HepG2 (cell line): ENCODE measurements around the gene TMEM143. TPM values are rescaled to one million over a fixed set of nuclear protein-coding genes. Genes with fewer than 3 reads are reported as not detected.
A peak's percentile ranks its signal among the peaks of the same experiment; 100 is the strongest.

ENCODE experiments used
- ARID5B ChIP-seq: IDR thresholded peaks from 2 replicates; pipeline ENCODE4 v1.4.0; 2020; ENCODE audit warnings: mild to moderate bottlenecking, missing genetic modification reagents
- CSRNP2 ChIP-seq: sonication (generic); formaldehyde crosslinking; conservative IDR thresholded peaks from 2 replicates; pipeline ENCODE4 v1.8.0; 2022; ENCODE audit warnings: low read depth, missing genetic modification reagents
- DPF2 ChIP-seq: sonication (generic); formaldehyde crosslinking; IDR thresholded peaks from 2 replicates; pipeline ENCODE4 v1.4.0; 2020; ENCODE audit warnings: mild to moderate bottlenecking, low read depth, missing genetic modification reagents, borderline replicate concordance
- ESRRA ChIP-seq: sonication (generic); formaldehyde crosslinking; IDR thresholded peaks from 2 replicates; pipeline ENCODE4 v1.5.1; 2020; ENCODE audit warnings: mild to moderate bottlenecking, low read depth, missing genetic modification reagents
- GMEB1 ChIP-seq: sonication (generic); formaldehyde crosslinking; IDR thresholded peaks from 2 replicates; pipeline ENCODE4 v1.5.1; 2020; ENCODE audit warnings: missing genetic modification reagents, mild to moderate bottlenecking, borderline replicate concordance
- HNF4A ChIP-seq: sonication (generic); formaldehyde crosslinking; IDR thresholded peaks from 2 replicates; pipeline ENCODE4 v1.4.0; 2020; ENCODE audit warnings: missing genetic modification reagents
- ISX ChIP-seq: sonication (generic); formaldehyde crosslinking; conservative IDR thresholded peaks from 2 replicates; pipeline ENCODE4 v1.5.0; 2020; ENCODE audit warnings: missing genetic modification reagents
- KDM4B ChIP-seq: sonication (generic); formaldehyde crosslinking; IDR thresholded peaks from 2 replicates; pipeline ENCODE4 v1.4.0; 2020; ENCODE audit warnings: missing genetic modification reagents
- KLF16 ChIP-seq, 2 experiments: sonication (generic) in 1 of 2; formaldehyde crosslinking in 1 of 2; IDR thresholded peaks; 2 replicates each; pipeline versions ENCODE4 v1.6.1 to v1.8.0; 2016 to 2023; ENCODE audit warnings: missing genetic modification reagents in 2 of 2, missing compliant biosample characterization in 1 of 2
- MAZ ChIP-seq, 2 experiments: sonication (generic) in 1 of 2; formaldehyde crosslinking in 1 of 2; IDR thresholded peaks; 2 replicates each; pipeline versions ENCODE4 v1.5.0 to v1.6.1; 2012 to 2020; ENCODE audit warnings: low read depth in 2 of 2, mild to moderate bottlenecking in 2 of 2, borderline replicate concordance in 1 of 2, improper control_type of control experiment in 1 of 2, low read length in 1 of 2, missing genetic modification reagents in 1 of 2, moderate library complexity in 1 of 2
- NPAS2 ChIP-seq: sonication (generic); formaldehyde crosslinking; IDR thresholded peaks from 2 replicates; pipeline ENCODE4 v1.8.0; 2022; ENCODE audit warnings: mild to moderate bottlenecking, missing genetic modification reagents, borderline replicate concordance
- ZFX ChIP-seq: sonication (generic); formaldehyde crosslinking; IDR thresholded peaks from 2 replicates; pipeline ENCODE4 v1.4.0; 2020; ENCODE audit warnings: mild to moderate bottlenecking, low read depth, missing genetic modification reagents, moderate library complexity
- ZFYVE20 ChIP-seq: sonication (generic); formaldehyde crosslinking; IDR thresholded peaks from 2 replicates; pipeline ENCODE4 v1.8.0; 2023; ENCODE audit warnings: low read depth, mild to moderate bottlenecking, moderate library complexity, missing genetic modification reagents, borderline replicate concordance
- ZKSCAN5 ChIP-seq: sonication (generic); formaldehyde crosslinking; IDR thresholded peaks from 2 replicates; pipeline ENCODE4 v1.5.1; 2020; ENCODE audit warnings: mild to moderate bottlenecking, missing genetic modification reagents
- ZNF18 ChIP-seq: sonication (generic); formaldehyde crosslinking; IDR thresholded peaks from 2 replicates; pipeline ENCODE4 v1.8.0; 2022; ENCODE audit warnings: mild to moderate bottlenecking, missing genetic modification reagents; ENCODE audit not compliant: insufficient replicate concordance
- ZNF205 ChIP-seq: IDR thresholded peaks from 2 replicates; pipeline ENCODE4 v1.6.1; 2018; ENCODE audit warnings: missing biosample characterization, missing genetic modification reagents
- ZNF253 ChIP-seq: sonication (generic); formaldehyde crosslinking; IDR thresholded peaks from 2 replicates; pipeline ENCODE4 v1.8.0; 2022; ENCODE audit warnings: mild to moderate bottlenecking, missing genetic modification reagents, borderline replicate concordance
- ZNF256 ChIP-seq: sonication (generic); formaldehyde crosslinking; conservative IDR thresholded peaks from 2 replicates; pipeline ENCODE4 v1.4.0; 2020; ENCODE audit warnings: missing genetic modification reagents
- ZNF709 ChIP-seq: sonication (generic); formaldehyde crosslinking; IDR thresholded peaks from 2 replicates; pipeline ENCODE4 v1.5.0; 2020; ENCODE audit warnings: mild to moderate bottlenecking, missing genetic modification reagents
- ZNF720 ChIP-seq: sonication (generic); formaldehyde crosslinking; IDR thresholded peaks from 2 replicates; pipeline ENCODE4 v1.4.0; 2020; ENCODE audit warnings: missing genetic modification reagents
- polyA plus RNA-seq, 8 experiments: library from polyadenylated mRNA; depleted of rRNA in 3 of 8; stranded (reverse) in 7 of 8; unstranded in 1 of 8; fragments of >200 nt; fragmentation: Illumina TruSeq in 4 of 8; extraction: Trizol in 4 of 8; gene quantifications; 2 replicates each; pipeline versions ENCODE4 v1.2.1 to v1.2.3, GENCODE V29; 2011 to 2016; ENCODE audit warnings: low read depth in 4 of 8, missing spikeins in 1 of 8, mixed read lengths in 1 of 8; ENCODE audit not compliant: insufficient read depth in 1 of 8
- total RNA-seq, 5 experiments: library from RNA; depleted of rRNA; stranded (reverse); fragments of >200 nt; fragmentation: Illumina TruSeq; extraction: Trizol; gene quantifications; 2 replicates each; pipeline ENCODE4 v1.2.3, GENCODE V29; 2016; ENCODE audit warnings: low read depth in 1 of 5

The TMEM143 gene
- total and polyA plus RNA-seq, 2 of the 13 experiments (the other 11 are each of a cell fraction or from before 2014, with no cell fraction given), result 7.7 to 11.3 TPM

GRCh38 chr19:48400018-48400742 is 36.4 kb upstream of the TMEM143 start (continued):
- TF ChIP-seq ISX (CRISPR knock-in tag), result no peak
- TF ChIP-seq ZNF720 (CRISPR knock-in tag), result no peak
- TF ChIP-seq ZNF18 (CRISPR knock-in tag), result no peak
- 0 out of 2 replicates have a peak, but pooled peaks have one; percentile 31 for TF ChIP-seq GMEB1 (CRISPR knock-in tag)
- no peak for TF ChIP-seq ZKSCAN5 (CRISPR knock-in tag)
- no peak for TF ChIP-seq CSRNP2 (CRISPR knock-in tag)
- no peak for TF ChIP-seq ZNF205 (CRISPR knock-in tag)
- no peak for TF ChIP-seq ZNF253 (CRISPR knock-in tag)
- TF ChIP-seq ARID5B (CRISPR knock-in tag), result no peak
- TF ChIP-seq MAZ (IDR thresholded peaks at IDR 0.05; ENCODE audit: borderline replicate concordance, low read depth, low read length), result no peak
- TF ChIP-seq MAZ (CRISPR knock-in tag; IDR thresholded peaks at IDR 0.05; ENCODE audit: low read depth), result no peak
- no peak for TF ChIP-seq DPF2 (CRISPR knock-in tag)
- TF ChIP-seq NPAS2, result no peak
- no peak for TF ChIP-seq ZNF709 (CRISPR knock-in tag)
- no peak for TF ChIP-seq ZNF256 (CRISPR knock-in tag)
- TF ChIP-seq KDM4B (CRISPR knock-in tag), result no peak
- TF ChIP-seq ESRRA (CRISPR knock-in tag), result no peak
- 0 out of 4 replicates have a peak, but pooled peaks of 1 of the 2 experiments have one; percentile 19 for TF ChIP-seq KLF16 (CRISPR knock-in tag; IDR thresholded peaks at IDR 0.05)
- TF ChIP-seq HNF4A (CRISPR knock-in tag), result no peak
- peak; percentile 73 for TF ChIP-seq ZFX (CRISPR knock-in tag)
- TF ChIP-seq ZFYVE20, result no peak
